GM19463 (cell line): ENCODE results near the gene BABAM1.
"Not testable (repeated sequence)": the region's sequence is repeated elsewhere in the genome, so short reads cannot be mapped to it uniquely, and the experiment has no call there.

Experiments used
- ATAC-seq: cut with Tn5 transposase; IDR thresholded peaks from one replicate; pipeline ENCODE4 v1.9.1; 2021; ENCODE audit warnings: mild to moderate bottlenecking, moderate library complexity; ENCODE audit not compliant: unreplicated experiment

The BABAM1 gene

DNA sequence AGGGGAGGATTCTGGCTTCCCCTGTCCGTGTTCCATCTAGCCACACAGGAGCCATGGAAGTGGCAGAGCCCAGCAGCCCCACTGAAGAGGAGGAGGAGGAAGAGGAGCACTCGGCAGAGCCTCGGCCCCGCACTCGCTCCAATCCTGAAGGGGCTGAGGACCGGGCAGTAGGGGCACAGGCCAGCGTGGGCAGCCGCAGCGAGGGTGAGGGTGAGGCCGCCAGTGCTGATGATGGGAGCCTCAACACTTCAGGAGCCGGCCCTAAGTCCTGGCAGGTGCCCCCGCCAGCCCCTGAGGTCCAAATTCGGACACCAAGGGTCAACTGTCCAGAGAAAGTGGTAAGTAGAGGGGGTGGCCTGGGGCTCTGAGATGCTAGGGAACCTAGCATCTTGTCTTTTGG is 1.5 kb downstream of the BABAM1 start:
- ATAC-seq, result no peak

DNA sequence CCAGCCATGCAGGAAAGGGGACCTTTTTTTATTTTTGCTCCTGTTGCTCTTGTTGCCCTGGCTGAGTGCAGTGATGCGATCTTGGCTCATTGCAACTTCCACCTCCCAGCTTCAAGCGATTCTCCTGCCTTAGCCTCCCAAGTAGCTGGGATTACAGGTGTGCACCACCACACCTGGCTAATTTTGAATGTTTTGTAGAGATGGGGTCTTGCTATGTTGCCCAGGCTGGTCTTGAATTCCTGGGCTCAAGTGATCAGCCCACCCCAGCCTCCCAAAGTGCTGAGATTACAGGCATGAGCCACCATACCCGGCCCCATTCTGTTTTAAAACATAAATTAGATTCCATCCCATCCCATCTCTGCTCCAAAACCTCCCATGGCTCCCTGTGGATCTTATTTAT is 7.6 kb downstream of the BABAM1 start:
- ATAC-seq, result not testable (repeated sequence)

- ATAC-seq, result no peak
Measured at GRCh38 chr19:17275441-17276175, 8.4 kb downstream of the BABAM1 start.

- no peak for ATAC-seq
Measured at GRCh38 chr19:17279436-17279835, 12.2 kb downstream of the BABAM1 start.

GRCh38 chr19:17281391-17282304 is 14.4 kb downstream of the BABAM1 start, which contains the start of gene ANKLE1:
Gene ANKLE1, plus strand, starts transcription at chr19:17281901. Its CDS starts 20 bp downstream, at chr19:17281921.
- no peak for ATAC-seq

DNA sequence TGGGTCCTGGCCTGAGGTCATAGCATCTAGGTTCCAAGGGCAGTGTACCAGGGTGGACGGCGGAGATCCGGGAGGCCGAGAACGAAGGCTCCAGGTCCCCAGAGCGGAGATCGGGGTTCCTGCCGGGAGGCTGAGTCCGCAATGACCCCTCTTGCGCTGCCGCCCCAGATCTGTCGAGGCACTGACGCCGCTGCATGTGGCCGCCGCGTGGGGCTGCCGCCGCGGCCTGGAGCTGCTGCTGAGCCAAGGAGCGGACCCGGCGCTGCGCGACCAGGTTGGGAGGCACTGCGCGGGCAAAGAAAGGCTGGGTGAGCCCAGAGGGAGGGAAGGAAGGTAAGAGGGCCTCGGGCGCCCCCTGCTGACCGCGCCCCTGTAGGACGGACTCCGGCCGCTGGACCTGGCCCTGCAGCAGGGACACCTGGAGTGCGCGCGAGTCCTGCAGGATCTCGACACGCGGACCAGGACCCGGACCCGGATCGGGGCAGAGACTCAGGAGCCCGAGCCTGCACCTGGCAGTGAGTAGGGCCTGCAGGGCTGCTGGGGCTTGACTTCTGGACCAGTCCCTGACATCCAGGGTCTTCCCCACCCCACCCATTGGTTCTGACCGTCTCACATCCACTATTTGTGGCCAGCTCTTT is 15.4 kb downstream of the BABAM1 start:
- ATAC-seq, result peak; percentile 70

- ATAC-seq, result no peak
Measured at GRCh38 chr19:17283504-17283996, 16.3 kb downstream of the BABAM1 start.

- ATAC-seq, result no peak
Measured at GRCh38 chr19:17285415-17286135, 18.3 kb downstream of the BABAM1 start.

DNA sequence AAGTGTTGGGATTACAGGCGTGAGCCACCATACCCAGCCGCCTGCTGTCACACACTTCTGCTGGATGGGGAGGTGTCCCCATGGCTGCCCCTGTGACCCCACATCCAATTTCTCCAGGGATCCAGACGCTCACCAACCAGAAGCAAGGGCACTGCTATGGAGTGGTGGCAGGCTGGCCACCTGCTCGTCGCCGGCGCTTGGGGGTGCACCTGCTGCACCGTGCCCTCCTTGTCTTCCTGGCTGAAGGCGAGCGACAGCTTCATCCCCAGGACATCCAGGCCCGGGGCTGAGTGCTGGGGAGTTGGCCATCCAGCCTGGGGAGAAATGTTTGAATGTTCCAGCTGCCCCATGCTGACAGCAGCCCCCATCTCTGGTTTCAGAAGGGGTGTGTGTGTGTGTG is 19.0 kb downstream of the BABAM1 start:
- ATAC-seq, result no peak

DNA sequence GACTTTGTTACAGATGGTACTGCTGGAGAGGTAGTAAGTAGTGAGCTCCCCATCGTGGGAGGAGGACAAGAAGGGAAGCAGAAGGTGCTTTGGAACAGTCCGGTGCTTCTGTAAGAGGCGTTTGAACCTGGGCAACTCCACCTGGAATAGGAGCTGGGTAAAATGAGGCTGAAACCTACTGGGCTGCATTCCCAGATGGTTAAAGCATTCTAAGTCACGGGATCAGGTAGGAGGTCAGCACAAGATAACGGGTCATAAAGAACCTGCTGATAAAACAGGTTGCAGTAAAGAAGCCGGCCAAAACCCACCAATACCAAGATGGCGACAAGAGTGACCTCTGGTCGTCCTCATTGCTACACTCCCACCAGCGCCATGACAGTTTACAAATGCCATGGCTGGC is 19.5 kb downstream of the BABAM1 start:
- no peak for ATAC-seq

- no peak for ATAC-seq
Measured at GRCh38 chr19:17289489-17289888, 22.2 kb downstream of the BABAM1 start.

- peak; percentile 84 for ATAC-seq
Measured at GRCh38 chr19:17292301-17293074, 25.2 kb downstream of the BABAM1 start.

GRCh38 chr19:17293605-17294004 is 26.4 kb downstream of the BABAM1 start:
- ATAC-seq, result no peak

DNA sequence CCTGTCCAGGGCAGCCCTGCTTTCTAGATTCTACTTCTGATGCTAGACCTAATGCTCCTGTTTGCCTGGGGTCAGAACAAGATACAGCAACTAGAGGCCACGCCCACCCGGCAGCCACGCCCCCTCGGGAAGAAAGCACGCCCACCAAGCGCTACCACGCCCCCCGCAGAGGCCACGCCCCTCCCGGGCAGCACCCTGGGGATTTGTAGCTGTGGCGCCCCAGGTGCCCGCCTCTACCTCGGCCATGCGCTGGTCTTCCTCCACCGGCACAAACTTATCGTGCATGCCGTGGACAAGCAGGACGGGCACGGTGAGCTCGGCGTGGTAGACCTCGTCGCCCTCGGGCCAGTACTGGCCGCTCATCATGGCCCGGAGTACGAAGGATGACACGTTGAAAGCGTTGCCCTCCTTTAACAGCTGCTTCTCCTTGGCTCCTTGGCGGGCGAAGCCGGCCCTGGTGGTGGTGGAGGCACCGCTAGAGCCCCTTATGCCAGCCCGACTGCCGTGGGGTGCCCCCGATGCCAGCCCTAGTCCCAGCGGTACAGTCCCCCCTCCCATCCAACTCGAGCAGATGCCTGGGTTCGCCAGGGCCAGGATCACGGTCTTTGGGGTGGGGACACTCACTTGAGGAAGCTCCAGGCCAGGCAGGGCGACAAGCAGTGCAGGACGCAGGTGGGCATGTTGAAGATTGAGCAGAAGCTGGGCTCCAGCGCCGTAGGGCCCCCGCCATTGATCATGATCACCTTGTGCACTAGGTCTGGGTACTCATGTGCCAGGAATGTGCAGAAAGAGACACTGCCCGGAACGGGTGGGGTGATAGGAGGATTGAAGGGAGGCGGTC is 27.0 kb downstream of the BABAM1 start:
- no peak for ATAC-seq

DNA sequence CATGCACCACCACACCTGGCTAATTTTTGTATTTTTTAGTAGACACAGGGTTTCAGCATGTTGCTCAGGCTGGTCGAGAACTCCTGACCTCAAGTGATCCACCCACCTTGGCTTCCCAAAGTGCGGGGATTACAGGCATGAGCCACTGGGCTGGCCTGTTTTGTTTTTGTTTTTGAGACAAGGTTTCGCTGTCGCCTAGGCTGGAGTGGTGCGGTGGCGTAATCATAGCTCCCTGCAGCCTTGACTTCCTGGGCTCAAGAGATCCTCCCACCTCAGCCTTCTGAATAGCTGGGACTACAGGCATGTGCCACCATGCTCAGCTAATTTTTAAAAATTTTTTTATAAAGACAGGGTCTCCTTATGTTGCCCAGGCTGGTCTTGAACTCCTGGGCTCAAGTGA is 28.3 kb downstream of the BABAM1 start:
- ATAC-seq, result not testable (repeated sequence)

DNA sequence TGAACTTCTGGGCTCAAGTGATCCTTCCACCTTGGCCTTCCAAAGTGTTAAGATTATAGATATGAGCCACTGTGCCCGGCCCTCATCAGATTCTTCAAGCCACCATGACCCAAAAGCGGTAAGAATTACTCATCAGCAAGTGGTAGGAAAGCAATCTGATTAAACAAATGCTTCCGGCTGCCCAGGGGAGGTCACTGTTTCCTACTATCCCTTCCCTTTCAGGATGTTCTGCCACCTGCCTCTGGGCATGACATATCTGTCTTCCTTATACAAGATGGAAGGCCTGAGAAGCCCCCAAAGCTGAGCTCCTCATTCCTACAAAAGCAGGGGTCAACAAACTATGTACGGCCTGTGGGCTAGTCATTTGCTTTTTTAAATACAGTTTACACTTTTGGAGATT is 29.0 kb downstream of the BABAM1 start:
- ATAC-seq, result no peak

DNA sequence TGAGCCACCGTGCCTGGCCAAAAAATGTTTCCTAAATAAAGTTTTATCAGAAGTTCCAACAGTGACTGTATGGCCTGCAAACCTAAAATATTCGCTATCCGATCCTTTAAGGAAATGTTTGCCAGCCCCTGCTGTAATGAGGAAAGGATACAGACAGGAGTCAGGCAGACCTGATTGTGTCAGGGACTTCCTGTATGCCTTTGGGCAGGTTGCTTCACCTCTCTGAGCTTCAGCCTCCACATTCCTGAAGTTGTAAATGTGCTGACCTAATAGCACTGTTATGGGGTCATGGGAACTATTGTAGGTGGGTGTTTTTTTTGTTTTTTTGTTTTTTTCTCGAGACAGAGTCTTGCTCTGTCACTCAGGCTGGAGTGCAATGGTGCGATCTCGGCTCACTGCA is 29.7 kb downstream of the BABAM1 start:
- ATAC-seq, result no peak

DNA sequence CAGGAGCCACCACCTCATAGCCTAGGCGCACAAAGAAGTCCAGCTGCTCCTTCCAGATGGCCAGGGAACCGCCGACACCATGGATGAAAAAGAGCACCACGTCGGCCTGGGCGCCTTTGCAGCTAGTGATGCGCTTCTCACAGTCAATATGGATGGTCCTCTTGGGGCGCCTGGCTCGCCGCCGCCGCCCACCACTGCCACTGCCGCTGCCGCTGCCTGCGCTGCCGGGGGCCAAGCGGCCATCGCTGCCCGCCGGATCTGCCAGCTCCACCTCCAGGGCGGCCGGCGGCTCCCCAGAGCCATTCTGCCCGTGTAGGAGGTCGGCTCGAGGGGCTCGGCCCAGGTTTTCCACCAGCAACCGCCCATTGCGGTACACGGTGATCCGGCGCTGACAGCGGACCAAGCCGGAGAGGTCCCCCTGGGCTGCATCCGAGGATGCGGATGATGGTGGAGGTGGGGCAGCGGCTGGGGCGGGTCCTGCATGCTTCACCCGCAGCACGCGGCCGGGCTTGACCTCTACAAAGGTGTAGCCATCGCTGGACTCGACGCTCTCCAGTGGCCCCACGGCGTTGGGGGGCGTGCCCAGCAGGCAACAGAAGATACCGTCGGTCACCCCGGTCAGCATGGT is 33.9 kb downstream of the BABAM1 start:
- ATAC-seq, result no peak
